ENCODE measurements around the gene HOMER2.
A peak's percentile ranks its signal among the peaks of the same experiment; 100 is the strongest.
"Not testable (repeated sequence)": the region's sequence is repeated elsewhere in the genome, so short reads cannot be mapped to it uniquely, and the experiment has no call there.

Gene HOMER2

DNA sequence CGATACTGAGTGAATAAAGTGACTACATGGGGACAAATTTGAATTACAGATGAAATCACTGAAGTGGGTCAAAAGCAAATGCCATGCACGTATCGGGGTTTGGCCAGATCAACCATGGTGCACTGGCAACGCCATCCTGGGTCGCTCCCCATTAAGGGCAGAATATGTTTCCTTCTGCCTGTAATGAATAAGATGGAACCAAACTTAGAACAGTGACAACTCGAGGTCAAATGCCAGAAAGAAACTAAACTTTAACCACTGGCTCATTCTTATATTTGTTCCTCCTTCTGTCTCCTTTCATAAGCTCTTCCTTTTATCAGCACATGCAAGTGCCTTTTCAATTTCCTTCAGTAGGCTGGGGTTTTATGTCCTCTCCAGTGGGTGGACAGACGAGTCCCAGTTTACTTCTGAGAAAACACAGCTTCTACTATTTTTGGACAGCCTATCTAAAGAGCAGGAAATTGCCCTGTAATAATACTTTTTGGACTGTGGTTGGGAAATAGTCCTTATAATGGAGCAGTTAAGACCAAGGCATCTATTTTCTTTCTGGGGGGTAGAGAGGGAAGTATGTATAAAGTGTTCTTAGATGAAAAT lies 81.7 kb downstream of the HOMER2 start:
- DNase-seq (ENCODE audit: low read depth) = peak; percentile 14
- TF ChIP-seq, protein P1, sequence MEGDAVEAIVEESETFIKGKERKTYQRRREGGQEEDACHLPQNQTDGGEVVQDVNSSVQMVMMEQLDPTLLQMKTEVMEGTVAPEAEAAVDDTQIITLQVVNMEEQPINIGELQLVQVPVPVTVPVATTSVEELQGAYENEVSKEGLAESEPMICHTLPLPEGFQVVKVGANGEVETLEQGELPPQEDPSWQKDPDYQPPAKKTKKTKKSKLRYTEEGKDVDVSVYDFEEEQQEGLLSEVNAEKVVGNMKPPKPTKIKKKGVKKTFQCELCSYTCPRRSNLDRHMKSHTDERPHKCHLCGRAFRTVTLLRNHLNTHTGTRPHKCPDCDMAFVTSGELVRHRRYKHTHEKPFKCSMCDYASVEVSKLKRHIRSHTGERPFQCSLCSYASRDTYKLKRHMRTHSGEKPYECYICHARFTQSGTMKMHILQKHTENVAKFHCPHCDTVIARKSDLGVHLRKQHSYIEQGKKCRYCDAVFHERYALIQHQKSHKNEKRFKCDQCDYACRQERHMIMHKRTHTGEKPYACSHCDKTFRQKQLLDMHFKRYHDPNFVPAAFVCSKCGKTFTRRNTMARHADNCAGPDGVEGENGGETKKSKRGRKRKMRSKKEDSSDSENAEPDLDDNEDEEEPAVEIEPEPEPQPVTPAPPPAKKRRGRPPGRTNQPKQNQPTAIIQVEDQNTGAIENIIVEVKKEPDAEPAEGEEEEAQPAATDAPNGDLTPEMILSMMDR (conservative IDR thresholded peaks at IDR 0.05; ENCODE audit: low read length) = no peak

DNA sequence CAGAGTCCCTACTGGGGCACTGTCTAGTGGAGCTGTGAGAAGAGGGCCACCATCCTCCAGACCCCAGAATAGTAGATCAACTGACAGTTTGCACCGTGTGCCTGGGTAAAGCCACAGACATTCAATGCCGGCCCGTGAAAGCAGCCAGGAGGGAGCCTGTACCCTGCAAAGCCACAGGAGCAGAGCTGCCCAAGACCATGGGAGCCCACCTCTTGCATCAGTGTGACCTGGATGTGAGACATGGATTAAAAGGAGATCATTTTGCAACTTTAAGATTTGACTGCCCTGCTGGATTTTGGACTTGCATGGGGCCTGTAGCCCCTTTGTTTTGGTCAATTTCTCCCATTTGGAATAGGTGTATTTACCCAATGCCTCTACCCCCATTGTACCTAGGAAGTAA lies 86.5 kb downstream of the HOMER2 start:
- H3K4me3 ChIP-seq (ENCODE audit: low read length); DNase-seq (ENCODE audit: low read depth): not testable (repeated sequence)

More for the DNA sequence above, 81.7 kb downstream of the HOMER2 start:
- H3K4me3 ChIP-seq (ENCODE audit: low read length) = no peak overlapping the region

GRCh38 chr15:82865581-82865980 lies 86.9 kb downstream of the HOMER2 start:
- DNase-seq (ENCODE audit: low read depth); H3K4me3 ChIP-seq (ENCODE audit: low read length): not testable (repeated sequence)

DNA sequence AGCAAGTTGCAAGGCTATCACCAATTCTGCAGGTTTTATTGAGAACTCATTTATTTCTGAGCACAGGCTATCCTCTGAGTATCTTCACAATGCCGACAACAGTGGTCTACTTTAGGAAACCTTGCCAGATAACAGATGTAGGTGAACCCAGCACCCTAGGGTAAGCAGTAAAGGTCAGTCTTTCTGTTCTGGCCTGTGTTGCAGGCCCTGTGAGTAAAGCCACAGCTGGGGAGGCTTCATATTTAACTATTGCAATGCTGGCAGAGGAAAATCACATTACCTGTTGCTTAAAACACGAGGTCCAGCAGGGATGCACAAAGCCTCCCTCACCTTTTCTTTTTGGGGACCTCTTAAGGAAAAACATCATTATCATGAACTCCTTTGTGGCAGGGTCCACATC lies 87.6 kb downstream of the HOMER2 start:
- TF ChIP-seq, protein P1 (conservative IDR thresholded peaks at IDR 0.05; ENCODE audit: low read length) = no peak
- no peak for DNase-seq (ENCODE audit: low read depth)
- H3K4me3 ChIP-seq (ENCODE audit: low read length) = no peak overlapping the region

GRCh38 chr15:82862886-82863285 lies 89.6 kb downstream of the HOMER2 start:
- no peak for DNase-seq (ENCODE audit: low read depth)
- TF ChIP-seq, protein P1 (conservative IDR thresholded peaks at IDR 0.05; ENCODE audit: low read length) = no peak
- no peak overlapping the region for H3K4me3 ChIP-seq (ENCODE audit: low read length)

DNA sequence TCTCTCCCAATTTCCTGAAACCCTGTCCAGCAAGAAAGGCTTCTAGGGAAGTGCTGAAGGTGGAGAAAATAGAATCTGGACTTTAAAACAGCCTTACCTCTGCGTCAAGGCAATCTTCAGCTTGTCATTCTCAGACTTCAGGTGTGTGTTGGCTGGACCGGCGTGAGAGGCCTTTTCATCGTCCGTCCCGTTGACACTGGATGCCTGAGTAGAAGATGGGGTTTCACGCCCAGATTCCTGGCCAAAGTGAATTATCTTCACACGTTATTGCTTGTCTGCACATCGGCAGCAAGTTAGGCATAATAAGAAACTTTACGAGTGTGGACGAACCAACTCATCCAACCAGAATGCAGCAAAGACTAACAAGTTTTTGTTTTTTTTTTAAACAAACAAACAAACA lies 93.6 kb downstream of the HOMER2 start:
- no peak for DNase-seq (ENCODE audit: low read depth)
- TF ChIP-seq, protein P1 (conservative IDR thresholded peaks at IDR 0.05; ENCODE audit: low read length) = no peak
- H3K4me3 ChIP-seq (ENCODE audit: low read length) = no peak overlapping the region

DNA sequence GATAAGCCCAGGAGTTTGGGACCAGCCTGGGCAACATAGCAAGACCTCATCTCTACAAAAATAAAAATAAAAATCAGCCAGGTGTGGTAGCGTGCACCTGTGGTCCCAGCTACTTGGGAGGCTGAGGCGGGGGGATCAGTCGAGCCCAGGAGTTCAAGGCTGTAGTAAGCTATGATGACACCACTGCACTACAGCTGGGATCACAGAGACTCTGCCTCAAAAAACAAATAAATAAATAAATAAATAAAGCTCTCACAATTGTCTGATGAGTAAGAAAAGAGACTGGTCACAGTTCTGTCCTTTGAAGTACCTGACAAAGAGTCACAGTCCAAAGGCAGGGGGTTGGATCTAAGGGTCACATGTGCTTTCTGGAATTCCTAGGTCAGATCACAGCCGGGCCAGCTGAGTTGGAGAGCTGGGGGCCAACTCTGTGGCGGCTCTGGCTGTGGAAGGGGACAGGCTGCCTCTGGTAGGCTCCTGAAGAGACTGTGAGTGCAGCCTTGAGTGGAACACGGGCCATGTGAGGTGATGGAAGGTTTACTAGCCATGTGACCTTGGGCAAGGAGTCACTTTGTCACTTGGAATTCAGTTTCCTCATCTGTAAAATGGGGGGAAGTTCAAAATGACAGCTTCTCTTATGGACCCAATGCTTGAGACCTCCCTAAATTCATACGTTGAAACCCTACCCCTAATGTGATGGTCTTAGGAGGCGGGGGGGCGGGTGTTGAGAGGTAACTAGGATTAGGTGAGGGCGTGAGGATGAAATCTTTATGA lies 95.9 kb downstream of the HOMER2 start:
- no peak overlapping the region for H3K4me3 ChIP-seq (ENCODE audit: low read length)
- TF ChIP-seq, protein P1 (conservative IDR thresholded peaks at IDR 0.05; ENCODE audit: low read length) = no peak
- no peak for DNase-seq (ENCODE audit: low read depth)

DNA sequence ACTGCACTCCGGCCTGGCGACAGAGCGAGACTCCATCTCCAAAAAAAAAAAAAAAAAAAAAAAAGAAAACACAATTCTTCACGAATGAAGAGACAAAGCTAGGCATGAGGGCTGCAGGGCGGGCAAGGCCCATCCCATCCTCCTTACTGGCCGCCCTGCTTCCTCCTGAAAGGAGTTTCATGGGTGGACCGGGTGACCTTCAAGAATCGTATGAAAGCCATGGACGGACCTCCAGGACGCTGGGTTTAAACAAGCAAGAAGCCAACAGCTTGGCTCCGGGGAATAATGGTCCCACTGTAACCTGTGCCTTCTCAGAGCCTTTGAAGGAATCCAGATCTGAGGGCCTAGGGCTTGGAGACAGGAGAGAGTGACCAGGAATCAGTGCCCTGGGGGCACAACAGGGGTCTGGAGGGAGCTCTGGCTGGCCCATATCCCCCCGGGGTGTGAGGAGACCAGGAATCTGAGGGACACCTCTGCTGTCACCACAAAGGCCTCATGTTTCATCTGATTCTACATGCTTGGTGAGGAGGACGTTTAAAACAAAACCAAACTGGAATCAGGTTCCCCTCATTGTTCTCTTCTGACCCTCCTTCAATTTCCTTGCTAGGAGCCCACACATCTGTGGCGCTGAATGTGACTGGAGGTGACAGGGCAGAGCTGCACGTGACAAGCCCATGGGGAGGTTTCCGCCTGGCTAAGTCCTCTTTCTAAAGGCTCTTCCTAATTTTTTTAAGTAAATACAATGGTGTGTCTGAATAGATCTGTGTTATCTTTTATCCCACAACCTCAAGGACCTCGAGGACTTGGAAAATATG lies 97.0 kb downstream of the HOMER2 start:
- DNase-seq (ENCODE audit: low read depth) = no peak
- TF ChIP-seq, protein P1 (conservative IDR thresholded peaks at IDR 0.05; ENCODE audit: low read length) = no peak
- no peak overlapping the region for H3K4me3 ChIP-seq (ENCODE audit: low read length)

Data from AG10803 (cell line).